ENCODE data around the gene PRPS1. TPM values are rescaled to one million over a fixed set of nuclear protein-coding genes. Genes with fewer than 3 reads are reported as not detected.
A peak's percentile ranks its signal among the peaks of the same experiment; 100 is the strongest.
"Not testable (repeated sequence)": the region's sequence is repeated elsewhere in the genome, so short reads cannot be mapped to it uniquely, and the experiment has no call there.

PRPS1 gene
- total RNA-seq, 2 experiments from 2014 or later, result 68.9 to 73.4 TPM

DNA sequence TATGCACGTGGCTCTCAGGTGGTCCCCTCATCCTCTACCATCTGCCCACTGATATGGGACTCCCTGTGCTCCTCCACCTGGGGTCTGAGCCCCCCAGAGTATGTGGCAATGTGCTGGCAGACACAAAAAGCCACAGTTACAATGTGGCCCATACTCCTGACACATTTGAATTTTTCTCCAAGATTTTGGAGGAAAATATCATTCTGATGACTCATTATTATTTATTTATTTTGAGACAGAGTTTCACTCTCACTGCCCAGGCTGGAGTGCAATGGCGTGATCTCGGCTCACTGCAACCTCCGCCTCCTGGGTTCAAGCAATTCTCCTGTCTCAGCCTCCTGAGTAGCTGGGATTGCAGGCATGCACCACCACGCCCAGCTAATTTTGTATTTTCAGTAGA, 19.2 kb upstream of the PRPS1 start:
- POLR2A ChIA-PET; CTCF ChIA-PET; H3K4me1 Mint-ChIP-seq; H3K36me3 Mint-ChIP-seq (ENCODE audit: low read depth); H3K9me3 Mint-ChIP-seq; H3K27me3 Mint-ChIP-seq; H3K27ac Mint-ChIP-seq; DNase-seq; H3K4me3 Mint-ChIP-seq: not testable (repeated sequence)

- POLR2A ChIA-PET, result interaction anchor here (0.6 kb wide), 1 partner anchor 22 kb away, joined by 3 read pairs; no protein-coding TSS in a partner anchor
- no peaks in the 10 kb centered on the region for H3K27me3 Mint-ChIP-seq
Measured at GRCh38 chrX:107610667-107611066, 17.6 kb upstream of the PRPS1 start.

DNA sequence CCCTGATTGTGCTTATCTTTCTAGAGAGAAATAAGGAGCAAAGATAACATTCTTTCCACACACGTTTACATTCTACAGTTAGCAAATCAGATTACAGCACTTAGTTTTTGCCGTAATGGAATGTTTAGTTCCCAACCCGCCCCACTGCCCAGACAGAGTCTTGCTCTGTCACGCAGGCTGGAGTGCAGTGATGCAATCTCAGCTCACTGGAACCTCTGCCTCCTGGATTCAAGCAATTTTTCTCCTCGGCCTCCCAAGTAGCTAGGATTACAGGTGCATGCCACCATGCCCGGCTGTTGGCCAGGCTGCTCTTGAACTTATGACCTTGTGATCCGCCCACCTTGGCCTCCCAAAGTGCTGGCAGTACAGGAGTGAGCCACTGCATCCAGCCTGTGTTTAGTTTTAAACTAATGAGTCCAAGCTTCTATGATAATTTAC, 8.4 kb upstream of the PRPS1 start:
- ChIA-PET CTCF (no interaction called here), POLR2A (no interaction called here)
- Mint-ChIP-seq H3K27me3 (no peaks in the 10 kb centered on the region), H3K4me1 (no peaks in the 10 kb centered on the region), H3K27ac (no peak overlapping the region), H3K4me3 (no peak overlapping the region), H3K36me3 (ENCODE audit: low read depth) (no peaks in the 10 kb centered on the region), H3K9me3 (no peaks in the 10 kb centered on the region)
- DNase-seq, result no peak

More at GRCh38 chrX:107610667-107611066, 17.6 kb upstream of the PRPS1 start:
- CTCF ChIA-PET, result interaction anchor here (0.9 kb wide), 1 partner anchor 17 kb away, joined by 3 read pairs; no protein-coding TSS in a partner anchor
- Mint-ChIP-seq H3K4me1 (no peaks in the 10 kb centered on the region), H3K36me3 (ENCODE audit: low read depth) (no peaks in the 10 kb centered on the region), H3K27ac (no peak overlapping the region), H3K4me3 (no peak overlapping the region), H3K9me3 (no peaks in the 10 kb centered on the region)
- no peak for DNase-seq

GRCh38 chrX:107624893-107625292, 3.4 kb upstream of the PRPS1 start:
- no peak for DNase-seq
- Mint-ChIP-seq H3K4me1 (peaks cover 10% of the 10 kb centered on the region), H3K4me3 (no peak overlapping the region), H3K27me3 (no peaks in the 10 kb centered on the region), H3K36me3 (ENCODE audit: low read depth) (no peaks in the 10 kb centered on the region), H3K27ac (no peak overlapping the region), H3K9me3 (no peaks in the 10 kb centered on the region)
- ChIA-PET POLR2A (no interaction called here), CTCF (no interaction called here)

DNA sequence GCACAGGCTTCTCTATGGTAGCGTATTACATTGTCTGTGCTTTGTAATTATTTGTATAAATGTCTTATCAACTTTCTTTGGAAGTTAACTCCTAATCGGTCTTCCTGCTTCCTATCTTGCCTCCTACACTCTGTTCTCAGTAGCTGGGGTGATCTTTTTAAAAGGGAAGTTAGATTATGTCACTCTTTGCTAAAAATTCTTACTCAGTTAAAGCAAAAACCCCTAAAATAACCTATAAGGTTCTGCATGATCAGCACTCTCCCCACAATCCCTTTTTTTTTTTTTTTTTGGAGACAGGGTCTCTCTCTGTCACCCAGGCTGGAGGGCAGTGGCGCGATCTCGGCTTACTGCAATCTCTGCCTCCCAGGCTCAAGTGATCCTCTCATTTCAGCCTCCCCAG, 2.6 kb upstream of the PRPS1 start:
- Mint-ChIP-seq H3K27ac (no peak overlapping the region), H3K9me3 (no peaks in the 10 kb centered on the region), H3K4me3 (no peak overlapping the region), H3K4me1 (peaks cover 19% of the 10 kb centered on the region), H3K36me3 (ENCODE audit: low read depth) (peaks cover under 1% of the 10 kb centered on the region), H3K27me3 (no peaks in the 10 kb centered on the region)
- POLR2A ChIA-PET, result no interaction called here
- CTCF ChIA-PET, result interaction anchor here (0.6 kb wide), 2 partner anchors 120 to 476 kb away, joined by 3 to 4 read pairs; no protein-coding TSS in a partner anchor
- DNase-seq, result no peak

- H3K4me1 Mint-ChIP-seq, result peaks cover 20% of the 10 kb centered on the region
- no peak overlapping the region for H3K27ac Mint-ChIP-seq
- ChIA-PET POLR2A (no interaction called here), CTCF (no interaction called here)
- H3K36me3 Mint-ChIP-seq (ENCODE audit: low read depth), result peaks cover 2% of the 10 kb centered on the region
- H3K9me3 Mint-ChIP-seq, result no peaks in the 10 kb centered on the region
- DNase-seq, result no peak
- no peaks in the 10 kb centered on the region for H3K27me3 Mint-ChIP-seq
- H3K4me3 Mint-ChIP-seq, result no peak overlapping the region
Measured at GRCh38 chrX:107626481-107626880, 1.8 kb upstream of the PRPS1 start.

DNA sequence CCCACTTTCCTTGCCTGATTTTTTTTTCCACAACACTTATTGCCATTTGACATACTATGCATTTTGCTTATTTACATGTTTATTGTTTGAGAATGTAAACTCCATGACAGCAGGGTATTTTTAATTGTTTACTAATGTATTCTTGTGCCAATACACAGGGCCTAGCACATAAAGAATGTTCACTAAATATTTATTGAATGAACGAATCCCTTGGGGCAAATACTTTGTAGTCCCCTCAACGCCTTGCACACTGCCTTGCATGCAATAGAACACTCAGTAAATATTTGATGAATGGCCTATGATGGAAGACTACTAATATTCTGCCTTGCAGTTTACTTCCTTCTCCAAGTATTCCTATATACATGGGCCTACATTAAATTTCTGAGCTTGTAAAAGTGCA, 1.4 kb upstream of the PRPS1 start:
- Mint-ChIP-seq H3K4me1 (peaks cover 20% of the 10 kb centered on the region), H3K9me3 (no peaks in the 10 kb centered on the region), H3K4me3 (no peak overlapping the region), H3K27me3 (no peaks in the 10 kb centered on the region), H3K36me3 (ENCODE audit: low read depth) (peaks cover 2% of the 10 kb centered on the region), H3K27ac (no peak overlapping the region)
- DNase-seq, result no peak
- ChIA-PET POLR2A (no interaction called here), CTCF (interaction anchor here (0.9 kb wide), 1 partner anchor 16 kb away, joined by 3 read pairs; no protein-coding TSS in a partner anchor)

DNA sequence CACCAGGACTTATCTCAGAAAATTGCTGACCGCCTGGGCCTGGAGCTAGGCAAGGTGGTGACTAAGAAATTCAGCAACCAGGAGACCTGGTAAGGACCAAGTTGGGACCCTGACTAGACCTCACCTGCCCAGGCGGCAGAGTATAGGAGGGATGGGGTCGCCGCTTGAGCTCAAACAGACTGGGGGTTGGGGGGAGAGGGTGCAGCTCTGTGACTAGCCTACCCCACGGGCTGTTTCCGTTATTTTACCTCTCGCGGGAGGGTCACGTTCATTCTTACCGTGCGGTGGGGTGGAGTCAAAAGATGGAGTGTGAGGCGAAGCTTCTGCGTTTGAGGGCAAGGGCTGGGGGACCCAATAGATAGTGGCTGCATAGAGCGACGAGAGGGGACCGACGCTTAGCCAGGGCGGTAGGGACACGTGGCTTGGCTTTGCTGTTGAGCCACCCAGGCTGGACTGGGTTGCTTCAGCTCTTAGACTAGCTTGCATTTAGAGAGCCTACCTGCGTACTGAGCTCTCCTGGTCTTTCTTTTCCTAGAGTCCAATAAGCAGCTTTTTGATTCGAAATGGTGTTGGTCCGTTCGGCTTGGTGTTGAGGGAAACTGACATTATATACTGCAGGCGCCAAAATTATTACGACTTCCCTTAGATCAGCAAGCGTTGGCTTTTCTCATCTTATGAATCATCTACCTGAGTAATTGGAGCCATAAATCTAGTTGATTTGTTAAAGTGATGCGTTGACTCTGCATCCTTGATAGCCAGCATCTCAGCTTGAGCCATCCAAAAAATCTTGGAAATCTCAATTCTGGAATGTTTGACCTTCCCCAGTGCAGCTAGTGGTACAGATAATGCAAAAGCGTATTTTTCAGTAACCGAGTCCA, 591 bp downstream of the PRPS1 start:
- ChIA-PET CTCF (interaction anchor here (0.6 to 1.8 kb wide), 9 partner anchors 11 to 592 kb away, joined by 3 to 5 read pairs (median 4); partner anchors contain the start of genes NCBP2L and TSC22D3), POLR2A (interaction anchor here (1.1 to 1.3 kb wide), 2 partner anchors 147 to 179 kb away, joined by 3 to 4 read pairs; partner anchors contain the start of gene TSC22D3)
- H3K27me3 Mint-ChIP-seq, result no peaks in the 10 kb centered on the region
- DNase-seq, result peak; percentile 73
- no peaks in the 10 kb centered on the region for H3K9me3 Mint-ChIP-seq
- peak overlapping the region; percentile 97 for H3K27ac Mint-ChIP-seq
- peaks cover 2% of the 10 kb centered on the region for H3K36me3 Mint-ChIP-seq (ENCODE audit: low read depth)
- H3K4me1 Mint-ChIP-seq, result peaks cover 27% of the 10 kb centered on the region
- peak overlapping the region; percentile 93 for H3K4me3 Mint-ChIP-seq

- H3K9me3 Mint-ChIP-seq, result no peaks in the 10 kb centered on the region
- no peaks in the 10 kb centered on the region for H3K27me3 Mint-ChIP-seq
- peaks cover 2% of the 10 kb centered on the region for H3K36me3 Mint-ChIP-seq (ENCODE audit: low read depth)
- CTCF ChIA-PET, result interaction anchor here (0.7 to 1.8 kb wide), 6 partner anchors 12 to 174 kb away, joined by 3 to 5 read pairs (median 4); partner anchors contain the start of gene TSC22D3
- peak overlapping the region; percentile 93 for H3K4me3 Mint-ChIP-seq
- peak; percentile 16 for DNase-seq
- H3K4me1 Mint-ChIP-seq, result peaks cover 27% of the 10 kb centered on the region
- peak overlapping the region; percentile 97 for H3K27ac Mint-ChIP-seq
- POLR2A ChIA-PET, result no interaction called here
Measured at GRCh38 chrX:107629540-107629909, 1.2 kb downstream of the PRPS1 start.

- no peaks in the 10 kb centered on the region for H3K9me3 Mint-ChIP-seq
Measured at GRCh38 chrX:107630031-107630689, 1.9 kb downstream of the PRPS1 start.

GRCh38 chrX:107632346-107632745, 4.0 kb downstream of the PRPS1 start:
- Mint-ChIP-seq H3K36me3 (ENCODE audit: low read depth) (peaks cover 2% of the 10 kb centered on the region), H3K4me1 (peaks cover 27% of the 10 kb centered on the region), H3K27ac (peak overlapping the region; percentile 2), H3K27me3 (no peaks in the 10 kb centered on the region), H3K9me3 (no peaks in the 10 kb centered on the region), H3K4me3 (no peak overlapping the region)
- ChIA-PET POLR2A (interaction anchor here (0.6 to 0.7 kb wide), 2 partner anchors 22 to 67 kb away, joined by 3 read pairs; no protein-coding TSS in a partner anchor), CTCF (no interaction called here)
- DNase-seq, result no peak

More at GRCh38 chrX:107630031-107630689, 1.9 kb downstream of the PRPS1 start:
- Mint-ChIP-seq H3K27me3 (no peaks in the 10 kb centered on the region), H3K4me1 (peaks cover 27% of the 10 kb centered on the region), H3K4me3 (peak overlapping the region; percentile 93), H3K36me3 (ENCODE audit: low read depth) (peaks cover 2% of the 10 kb centered on the region), H3K27ac (no peak overlapping the region)
- ChIA-PET CTCF (interaction anchor here (1.1 to 1.8 kb wide), 4 partner anchors 12 to 145 kb away, joined by 3 to 6 read pairs (median 4); partner anchors contain the start of gene TSC22D3), POLR2A (no interaction called here)
- DNase-seq, result no peak

DNA sequence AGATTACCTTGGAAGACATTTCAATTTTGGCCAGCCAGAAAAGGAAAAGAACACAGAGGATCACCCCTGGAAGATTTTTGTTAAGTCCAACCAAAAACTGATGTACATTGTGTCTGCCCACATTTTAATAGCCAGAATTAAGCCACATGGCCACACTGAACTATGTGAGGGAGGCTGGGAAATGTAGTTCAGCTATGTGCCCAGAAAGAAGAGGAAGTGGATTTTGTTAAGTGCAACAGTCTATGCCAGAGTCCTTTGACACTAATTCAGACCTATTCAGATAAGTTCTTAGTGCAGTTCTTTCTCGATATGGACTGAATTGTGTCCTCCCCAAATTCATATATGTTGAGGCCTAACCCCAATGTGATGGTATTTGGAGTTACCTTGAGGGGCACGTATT, 18.4 kb downstream of the PRPS1 start:
- Mint-ChIP-seq H3K9me3 (no peaks in the 10 kb centered on the region), H3K27me3 (no peaks in the 10 kb centered on the region), H3K4me1 (no peaks in the 10 kb centered on the region), H3K4me3 (no peak overlapping the region), H3K36me3 (ENCODE audit: low read depth) (peaks cover 37% of the 10 kb centered on the region), H3K27ac (no peak overlapping the region)
- ChIA-PET CTCF (no interaction called here), POLR2A (no interaction called here)
- DNase-seq, result no peak

DNA sequence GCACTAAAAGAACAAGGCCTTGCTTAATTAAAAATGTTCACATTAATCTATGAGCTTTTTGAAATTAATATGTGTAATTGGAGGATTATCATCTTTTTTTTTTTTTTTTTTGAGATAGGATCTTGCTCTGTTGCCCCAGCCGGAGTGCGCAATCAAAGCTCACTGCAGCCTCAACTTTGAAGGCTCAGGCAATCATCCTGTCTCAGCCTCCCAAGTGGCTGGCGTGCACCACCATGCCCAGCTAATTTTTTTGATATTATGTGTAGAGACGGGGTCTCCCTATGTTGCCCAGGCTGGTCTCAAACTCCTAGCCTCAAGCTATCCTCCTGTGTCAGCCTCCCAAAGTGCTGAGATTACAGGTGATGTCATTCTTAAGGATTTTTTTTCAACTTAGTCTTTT, 20.0 kb downstream of the PRPS1 start:
- CTCF ChIA-PET, result interaction anchor here (0.6 to 0.7 kb wide), 2 partner anchors 18 to 128 kb away, joined by 3 to 5 read pairs; partner anchors contain the start of gene TSC22D3
- H3K9me3 Mint-ChIP-seq, result no peaks in the 10 kb centered on the region
- no peak overlapping the region for H3K4me3 Mint-ChIP-seq
- H3K4me1 Mint-ChIP-seq, result no peaks in the 10 kb centered on the region
- peaks cover 29% of the 10 kb centered on the region for H3K36me3 Mint-ChIP-seq (ENCODE audit: low read depth)
- H3K27me3 Mint-ChIP-seq, result no peaks in the 10 kb centered on the region
- no peak for DNase-seq
- POLR2A ChIA-PET, result no interaction called here
- H3K27ac Mint-ChIP-seq, result no peak overlapping the region
